ENCODE results near the gene HAGHL.

Gene HAGHL

GRCh38 chr16:722835-723633, 3.9 kb upstream of the HAGHL start:
- no peak for DNase-seq

GRCh38 chr16:723695-724094, 3.2 kb upstream of the HAGHL start:
- no peak for DNase-seq

- no peak for DNase-seq
Observed at GRCh38 chr16:724188-725040, 2.5 kb upstream of the HAGHL start.

GRCh38 chr16:725041-725376, 1.9 kb upstream of the HAGHL start:
- DNase-seq: no peak

- DNase-seq: no peak
Observed at GRCh38 chr16:725463-726187, 1.3 kb upstream of the HAGHL start.

- no peak for DNase-seq
Observed at GRCh38 chr16:726188-726437, 793 bp upstream of the HAGHL start.

GRCh38 chr16:727291-727977, 528 bp downstream of the HAGHL start:
- no peak for DNase-seq

- DNase-seq: no peak
Observed at GRCh38 chr16:728131-728889, 1.4 kb downstream of the HAGHL start.

- no peak for DNase-seq
Observed at GRCh38 chr16:728890-729744, 2.2 kb downstream of the HAGHL start.

GRCh38 chr16:729768-730665, 3.1 kb downstream of the HAGHL start:
- DNase-seq: no peak

- no peak for DNase-seq
Observed at GRCh38 chr16:730666-731509, 4.0 kb downstream of the HAGHL start.

- no peak for DNase-seq
Observed at GRCh38 chr16:732332-732731, 5.4 kb downstream of the HAGHL start.

GRCh38 chr16:732936-733335, 6.0 kb downstream of the HAGHL start:
- no peak for DNase-seq

GRCh38 chr16:733382-734207, 6.7 kb downstream of the HAGHL start:
- DNase-seq: no peak

GRCh38 chr16:734208-734980, 7.5 kb downstream of the HAGHL start:
- DNase-seq: no peak

GRCh38 chr16:734981-735881, 8.3 kb downstream of the HAGHL start:
- DNase-seq: no peak
